B cell (primary cell): ENCODE measurements around the gene TMEM120B.

Experiments
- EZH2 ChIP-seq: IDR thresholded peaks from 2 replicates; pipeline ENCODE4 v1.6.1; 2012; ENCODE audit warnings: borderline replicate concordance, low read depth, mild to moderate bottlenecking, moderate library complexity, low read length; ENCODE audit not compliant: insufficient read depth, poor library complexity, severe bottlenecking
- TF ChIP-seq, protein P1 (sequence below): fragments of 200-600 bp; IDR thresholded peaks from one replicate; pipeline ENCODE4 v1.8.0; 2022; ENCODE audit warnings: antibody characterized with exemption, mild to moderate bottlenecking

DNA sequence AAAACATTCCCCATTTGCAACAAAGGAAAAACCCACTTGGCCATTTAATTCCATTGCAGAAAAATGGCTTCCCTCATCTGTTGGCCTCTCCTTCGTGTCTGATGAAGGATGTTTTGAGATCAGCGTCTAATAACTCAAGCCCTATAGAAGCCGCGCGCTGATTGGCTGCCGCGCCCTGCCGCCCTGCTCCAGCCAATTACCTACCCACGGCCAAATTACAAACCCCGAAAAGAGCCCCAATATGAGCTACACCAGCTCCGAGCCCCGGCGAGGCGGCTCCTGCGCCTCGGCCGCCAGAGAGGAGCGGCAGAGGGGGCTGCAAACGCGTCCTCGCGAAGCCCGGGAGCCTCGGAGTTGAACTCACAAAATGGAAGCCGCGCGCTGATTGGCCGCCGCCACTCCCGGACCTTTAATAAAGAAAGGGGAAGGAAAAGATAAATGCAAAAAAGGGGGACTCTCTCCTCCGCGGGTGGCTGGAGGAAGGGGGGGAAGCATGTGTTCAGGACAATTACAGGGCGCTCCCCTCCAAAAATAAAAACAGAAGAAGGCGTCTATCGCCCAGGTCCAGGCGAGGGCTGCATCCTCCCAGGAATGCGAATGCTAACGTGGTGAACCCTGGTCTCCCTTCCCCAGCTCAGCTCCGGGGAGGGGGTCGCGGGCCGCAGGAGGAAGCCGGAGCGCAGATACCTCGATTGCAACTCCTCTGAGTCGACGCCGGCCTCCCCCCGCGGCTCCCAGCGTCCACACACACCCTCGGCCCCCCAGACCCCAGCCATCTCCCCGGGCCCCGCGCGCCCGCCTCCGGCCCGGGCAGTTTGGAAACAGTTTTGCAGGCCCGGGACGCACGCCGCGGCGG lies 90.5 kb downstream of the TMEM120B start:
- no peak for TF ChIP-seq EZH2
- TF ChIP-seq, protein P1, sequence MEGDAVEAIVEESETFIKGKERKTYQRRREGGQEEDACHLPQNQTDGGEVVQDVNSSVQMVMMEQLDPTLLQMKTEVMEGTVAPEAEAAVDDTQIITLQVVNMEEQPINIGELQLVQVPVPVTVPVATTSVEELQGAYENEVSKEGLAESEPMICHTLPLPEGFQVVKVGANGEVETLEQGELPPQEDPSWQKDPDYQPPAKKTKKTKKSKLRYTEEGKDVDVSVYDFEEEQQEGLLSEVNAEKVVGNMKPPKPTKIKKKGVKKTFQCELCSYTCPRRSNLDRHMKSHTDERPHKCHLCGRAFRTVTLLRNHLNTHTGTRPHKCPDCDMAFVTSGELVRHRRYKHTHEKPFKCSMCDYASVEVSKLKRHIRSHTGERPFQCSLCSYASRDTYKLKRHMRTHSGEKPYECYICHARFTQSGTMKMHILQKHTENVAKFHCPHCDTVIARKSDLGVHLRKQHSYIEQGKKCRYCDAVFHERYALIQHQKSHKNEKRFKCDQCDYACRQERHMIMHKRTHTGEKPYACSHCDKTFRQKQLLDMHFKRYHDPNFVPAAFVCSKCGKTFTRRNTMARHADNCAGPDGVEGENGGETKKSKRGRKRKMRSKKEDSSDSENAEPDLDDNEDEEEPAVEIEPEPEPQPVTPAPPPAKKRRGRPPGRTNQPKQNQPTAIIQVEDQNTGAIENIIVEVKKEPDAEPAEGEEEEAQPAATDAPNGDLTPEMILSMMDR = no peak
